ENCODE measurements around the gene EFNA1.

GRCh38 chr1:155126556-155127104 is 1.0 kb upstream of the EFNA1 start:
- TF ChIP-seq CTCF (IDR thresholded peaks at IDR 0.05 in 8 of 11, conservative IDR thresholded peaks at IDR 0.05 in 3 of 11) (no peak), POLR2A (IDR thresholded peaks at IDR 0.05) (no peak), POLR2AphosphoS5 (IDR thresholded peaks at IDR 0.05) (no peak)
